GM18909 (cell line): ENCODE data around the gene CDS1.
"Not testable (repeated sequence)": the region's sequence is repeated elsewhere in the genome, so short reads cannot be mapped to it uniquely, and the experiment has no call there.

Experiments used
- ATAC-seq: cut with Tn5 transposase; IDR thresholded peaks from one replicate; pipeline ENCODE4 v1.9.1; 2021; ENCODE audit warnings: mild to moderate bottlenecking; ENCODE audit not compliant: unreplicated experiment, poor library complexity

Gene CDS1

DNA sequence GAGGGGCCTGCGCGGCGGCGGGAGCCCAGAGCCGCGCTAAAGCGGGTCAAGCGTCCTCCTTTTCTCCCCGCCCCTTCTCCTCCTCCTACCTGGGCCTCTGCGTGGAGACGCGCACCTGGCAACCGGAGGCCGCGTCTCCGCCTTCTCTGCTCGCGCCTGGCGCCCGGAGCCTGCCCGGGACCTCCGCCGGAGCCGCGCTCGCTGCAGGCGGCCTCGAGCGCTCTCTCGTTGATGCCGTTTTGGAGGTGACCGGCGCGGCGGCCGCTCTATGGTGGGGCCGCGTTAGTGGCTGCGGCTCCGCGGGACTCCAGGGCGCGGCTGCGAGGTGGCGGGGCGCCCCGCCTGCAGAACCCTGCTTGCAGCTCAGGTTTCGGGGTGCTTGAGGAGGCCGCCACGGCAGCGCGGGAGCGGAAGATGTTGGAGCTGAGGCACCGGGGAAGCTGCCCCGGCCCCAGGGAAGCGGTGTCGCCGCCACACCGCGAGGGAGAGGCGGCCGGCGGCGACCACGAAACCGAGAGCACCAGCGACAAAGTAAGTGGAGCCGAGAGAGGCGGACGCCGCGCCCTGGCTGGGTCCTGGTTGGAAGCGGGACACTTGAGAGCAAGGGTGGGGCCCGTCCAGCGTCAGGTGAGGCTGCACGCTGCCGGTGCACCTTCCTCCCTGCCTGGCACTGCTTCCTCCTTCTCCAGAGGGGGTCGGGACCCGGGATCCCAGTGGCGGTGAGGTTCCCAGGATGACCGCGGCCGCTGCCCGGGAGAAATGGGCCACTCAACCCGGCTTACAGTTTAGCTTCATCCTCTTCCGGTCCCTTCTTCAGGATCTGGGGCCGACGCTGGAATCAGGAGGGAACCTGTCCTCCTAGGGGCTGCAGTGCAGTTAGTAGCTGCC is at the start of gene CDS1:
Gene CDS1, plus strand, starts transcription at position 140 of the 888 bp plus-strand sequence. Its CDS starts 275 bp downstream, at position 415.
- peak; percentile 47 for ATAC-seq

GRCh38 chr4:84535901-84536300 is 47.0 kb upstream of the CDS1 start:
- ATAC-seq, result no peak

DNA sequence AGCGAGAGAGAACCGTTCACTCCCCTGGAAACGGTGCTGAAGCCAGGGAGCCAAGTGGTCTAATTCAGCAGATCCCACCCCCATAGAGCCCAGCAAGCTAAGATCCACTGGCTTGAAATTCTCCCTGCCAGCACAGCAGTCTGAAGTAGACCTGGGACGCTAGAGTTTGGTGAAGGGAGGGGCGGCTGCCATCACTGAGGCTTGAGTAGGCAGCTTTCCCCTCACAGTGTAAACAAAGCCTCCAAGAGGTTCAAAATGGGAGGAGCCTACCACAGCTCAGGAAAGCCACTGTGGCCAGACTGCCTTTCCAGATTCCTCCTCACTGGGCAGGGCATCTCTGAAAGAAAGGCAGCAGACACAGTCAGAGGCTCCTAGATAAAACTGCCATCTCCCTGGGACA is 37.8 kb upstream of the CDS1 start:
- ATAC-seq, result no peak

DNA sequence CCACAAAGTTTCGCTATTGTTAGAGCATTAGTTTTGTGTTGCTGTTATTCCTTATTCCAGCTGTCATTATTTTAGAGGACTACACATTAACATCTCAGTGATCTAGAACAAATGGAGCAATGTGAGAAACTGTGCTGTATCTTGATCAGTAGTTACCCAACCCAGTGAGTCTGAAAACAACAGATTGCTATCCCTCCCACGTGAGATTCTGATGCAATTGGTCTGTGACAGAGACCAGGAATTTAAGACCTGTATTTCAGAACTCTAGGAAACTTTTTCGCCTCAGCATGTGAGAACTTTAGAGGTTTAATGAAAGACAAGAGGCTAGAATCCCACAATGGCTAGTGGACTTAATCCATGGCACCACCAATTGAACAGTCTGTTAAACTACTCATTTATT is 35.7 kb upstream of the CDS1 start:
- no peak for ATAC-seq

DNA sequence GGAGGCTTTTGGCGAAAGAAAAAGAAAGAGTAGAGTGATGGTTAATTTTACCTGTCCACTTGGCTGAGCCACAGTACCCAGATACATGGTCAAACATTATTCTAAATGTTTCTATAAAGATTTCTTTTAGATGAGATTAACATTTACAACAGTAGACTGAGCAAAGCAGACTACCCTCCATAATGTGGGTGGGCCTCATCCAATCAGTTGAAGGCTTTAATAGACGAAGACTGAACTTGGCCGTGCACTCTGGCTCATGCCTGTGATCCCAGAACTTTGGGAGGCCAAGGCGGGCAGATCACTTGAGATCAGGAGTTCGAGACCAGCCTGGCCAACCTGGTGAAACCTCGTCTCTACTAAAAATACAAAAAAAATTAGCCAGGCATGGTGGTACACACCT is 33.7 kb upstream of the CDS1 start:
- not testable (repeated sequence) for ATAC-seq

DNA sequence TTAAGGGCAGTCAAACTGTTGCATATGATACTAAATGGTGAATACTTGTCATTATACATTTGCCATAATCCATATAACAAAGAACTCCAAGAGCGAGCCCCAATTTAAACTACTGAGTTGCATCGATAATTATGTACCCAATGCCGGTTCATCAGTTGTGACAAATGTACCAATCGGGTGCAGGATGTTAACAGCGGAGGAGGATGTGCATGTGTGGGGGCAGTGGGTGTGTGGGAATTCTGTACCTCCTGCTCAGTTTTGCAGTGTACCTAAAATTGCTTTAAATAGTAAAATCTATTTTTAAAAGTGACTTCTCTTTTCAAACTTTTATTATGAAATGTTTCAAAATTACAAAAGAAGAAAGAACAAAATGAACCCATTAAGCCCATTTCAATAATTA is 20.8 kb upstream of the CDS1 start:
- ATAC-seq, result no peak

GRCh38 chr4:84563002-84563401 is 19.9 kb upstream of the CDS1 start:
- ATAC-seq, result no peak

DNA sequence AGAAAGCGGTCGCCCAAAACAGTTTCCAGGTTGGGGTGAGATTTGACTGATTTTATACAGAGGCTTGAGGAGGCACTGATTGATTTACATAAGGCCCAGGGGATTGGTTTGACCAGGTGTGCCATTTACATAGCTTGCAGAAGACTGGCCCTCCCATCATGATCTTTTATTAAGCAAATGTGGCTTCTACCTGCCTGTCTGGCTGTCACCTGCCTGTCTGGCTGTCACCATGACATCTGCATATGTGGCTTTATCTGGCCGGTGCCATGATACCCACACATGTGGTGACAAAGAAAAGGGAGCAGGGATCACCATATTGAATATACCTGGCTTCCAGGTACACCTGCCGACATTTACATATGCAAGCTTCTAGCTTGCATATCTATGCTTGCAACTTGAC is 17.0 kb upstream of the CDS1 start:
- no peak for ATAC-seq

DNA sequence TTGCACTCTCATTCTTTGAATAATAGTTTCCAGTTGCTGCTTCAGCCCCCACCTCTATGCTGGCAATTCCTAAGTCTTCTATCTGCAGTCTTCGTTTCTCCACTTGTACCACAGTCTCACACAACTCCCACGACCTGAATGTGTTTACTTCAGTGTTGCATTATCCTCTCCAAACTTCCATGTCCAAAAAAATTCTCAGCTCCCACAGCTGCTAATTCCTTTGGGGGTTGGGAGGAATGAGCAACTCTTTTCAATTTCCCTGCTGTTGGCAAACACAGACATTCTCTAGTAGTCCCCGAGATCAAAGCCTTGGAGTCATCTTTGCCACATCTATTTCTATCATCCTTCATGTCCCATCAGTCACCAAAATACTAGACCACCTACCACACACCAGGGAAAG is 14.4 kb upstream of the CDS1 start:
- no peak for ATAC-seq

- no peak for ATAC-seq
These were observed 13.9 kb upstream of the CDS1 start for GRCh38 chr4:84569009-84569408.

DNA sequence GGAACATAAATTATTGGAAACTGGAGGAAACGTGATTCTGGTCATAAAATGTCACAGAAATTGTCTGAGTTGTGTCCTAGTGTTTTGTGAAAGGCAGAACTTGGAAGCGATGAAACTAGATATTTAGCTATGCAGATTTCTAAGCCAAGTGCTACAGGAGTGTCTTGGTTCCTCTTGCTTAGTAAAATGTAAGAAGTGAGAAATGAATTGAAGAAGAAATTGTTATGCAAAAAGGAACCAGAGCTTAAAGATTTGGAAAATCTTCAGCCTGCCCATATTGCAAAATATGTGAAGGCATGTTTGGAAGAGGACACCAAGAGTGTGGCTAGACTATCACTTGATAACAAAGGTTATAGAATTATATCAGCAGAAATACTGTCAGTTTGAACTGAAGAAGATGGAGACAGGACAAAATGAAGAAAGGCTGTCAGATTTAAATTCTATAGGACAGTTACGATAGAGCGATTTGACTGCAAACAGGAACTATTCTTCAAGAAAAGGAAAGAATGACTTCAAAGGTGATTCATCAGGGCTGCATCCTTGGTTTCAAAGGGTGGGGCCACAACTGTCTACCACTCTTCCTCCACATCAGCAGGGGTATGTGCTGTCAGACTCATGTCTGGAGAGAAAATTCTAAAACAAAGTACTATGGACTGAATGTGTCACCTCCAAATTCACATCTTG is 9.4 kb upstream of the CDS1 start:
- no peak for ATAC-seq

- ATAC-seq, result no peak
These were observed 8.7 kb upstream of the CDS1 start for GRCh38 chr4:84574069-84574720.

DNA sequence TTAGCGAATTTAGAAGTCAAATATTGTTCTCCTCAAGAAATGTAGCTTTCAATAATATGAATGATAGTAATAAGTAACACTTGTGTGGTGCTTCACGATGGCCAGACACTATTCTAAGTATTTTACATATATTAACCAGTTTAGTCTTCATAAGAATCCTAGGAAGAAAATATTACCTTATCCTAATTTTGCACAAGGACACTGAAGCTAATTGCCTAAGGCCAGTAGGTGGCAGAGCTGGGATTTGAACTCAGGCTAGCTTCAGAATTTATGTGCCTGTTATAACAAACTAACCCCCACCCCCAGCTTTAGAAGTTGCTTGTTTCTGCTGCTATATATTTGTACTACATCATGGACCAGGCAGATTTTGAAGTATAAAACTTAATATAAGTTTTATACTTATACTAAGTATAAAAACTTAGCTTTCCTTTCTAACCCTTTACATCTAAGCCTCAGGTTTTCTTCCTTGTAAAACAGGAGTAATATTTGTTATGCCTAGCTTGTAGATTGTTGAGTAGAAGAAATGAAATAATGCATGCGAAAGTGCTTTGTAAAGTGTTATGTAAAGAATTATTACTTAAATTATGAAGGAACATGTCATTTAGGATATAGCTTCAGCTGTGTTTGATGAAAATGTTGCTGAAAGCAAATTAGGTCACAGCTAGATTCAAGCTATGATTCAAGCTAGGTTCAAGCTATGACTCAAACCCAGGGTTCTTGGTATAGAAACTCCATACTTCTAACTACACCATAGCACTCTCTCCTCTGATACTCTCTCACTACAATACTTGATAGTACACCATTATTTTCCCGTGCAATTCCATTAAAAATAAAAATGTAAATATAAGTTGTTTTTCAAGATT is 4.2 kb upstream of the CDS1 start:
- ATAC-seq, result no peak

- ATAC-seq, result no peak
These were observed 3.5 kb upstream of the CDS1 start for GRCh38 chr4:84579403-84579776.

GRCh38 chr4:84582302-84582987 is 482 bp upstream of the CDS1 start:
- ATAC-seq, result peak; percentile 86

- ATAC-seq, result no peak
These were observed 1.0 kb downstream of the CDS1 start for GRCh38 chr4:84583876-84584380.

GRCh38 chr4:84585251-84585650 is 2.3 kb downstream of the CDS1 start:
- no peak for ATAC-seq

GRCh38 chr4:84594724-84595123 is 11.8 kb downstream of the CDS1 start:
- ATAC-seq, result no peak

GRCh38 chr4:84596826-84597225 is 13.9 kb downstream of the CDS1 start:
- ATAC-seq, result no peak

GRCh38 chr4:84597450-84597849 is 14.5 kb downstream of the CDS1 start:
- ATAC-seq, result no peak
